ENCODE results near the gene KASH5. TPM values are rescaled to one million over a fixed set of nuclear protein-coding genes. Genes with fewer than 3 reads are reported as not detected.

The KASH5 gene, protein sequence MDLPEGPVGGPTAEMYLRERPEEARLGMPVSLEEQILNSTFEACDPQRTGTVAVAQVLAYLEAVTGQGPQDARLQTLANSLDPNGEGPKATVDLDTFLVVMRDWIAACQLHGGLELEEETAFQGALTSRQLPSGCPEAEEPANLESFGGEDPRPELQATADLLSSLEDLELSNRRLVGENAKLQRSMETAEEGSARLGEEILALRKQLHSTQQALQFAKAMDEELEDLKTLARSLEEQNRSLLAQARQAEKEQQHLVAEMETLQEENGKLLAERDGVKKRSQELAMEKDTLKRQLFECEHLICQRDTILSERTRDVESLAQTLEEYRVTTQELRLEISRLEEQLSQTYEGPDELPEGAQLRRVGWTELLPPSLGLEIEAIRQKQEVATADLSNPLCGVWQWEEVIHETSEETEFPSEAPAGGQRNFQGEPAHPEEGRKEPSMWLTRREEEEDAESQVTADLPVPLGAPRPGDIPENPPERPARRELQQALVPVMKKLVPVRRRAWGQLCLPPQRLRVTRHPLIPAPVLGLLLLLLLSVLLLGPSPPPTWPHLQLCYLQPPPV
- total RNA-seq = 100 to 1,000 TPM in 1 of 2 donors, 10 to 100 TPM in 1; 72.8 to 102 TPM
- 121 TPM for polyA plus RNA-seq (ENCODE audit: insufficient read depth, low read depth, low replicate concordance)
- long read RNA-seq, donor 1, partial matches to known transcripts = 0 of 1 reads
- long read RNA-seq, donor 1, other reads (novel, unspliced or antisense) = 0 of 1 reads
- long read RNA-seq, donor 2 = 0 reads

DNA sequence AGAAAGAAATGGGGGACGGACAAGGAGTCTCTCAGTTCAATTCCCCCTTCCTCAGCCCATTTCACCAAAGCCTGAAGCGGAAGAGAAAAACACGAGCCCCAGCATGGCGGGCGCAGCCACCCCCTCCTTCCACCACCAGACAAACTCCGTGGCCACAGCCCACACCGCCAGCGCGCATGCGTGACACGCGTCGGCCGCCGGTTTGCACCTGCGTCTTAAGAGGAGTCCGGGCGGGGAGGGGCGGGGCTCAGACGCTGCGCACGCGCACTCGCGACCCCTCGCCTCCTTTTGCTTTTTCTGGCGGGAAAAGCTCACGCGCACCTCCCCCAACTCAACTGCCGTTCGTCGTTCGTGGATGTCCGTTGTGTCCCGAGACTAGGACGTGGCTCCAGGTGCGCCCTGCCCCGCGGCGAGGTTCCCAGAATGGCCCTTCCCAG is at the start of gene KASH5:
Gene KASH5 (plus strand): TSS at position 314 of the 437 bp plus-strand sequence. CDS start 2,635 bp downstream, outside the sequence.
- Histone ChIP-seq H3K27ac (peak within 1 kb of the TSS in 1 of 2 donors; percentile 54), H3K27me3 (no peaks in the 10 kb centered on the region), H3K9me3 (no peaks in the 10 kb centered on the region), H3K36me3 (ENCODE audit: low read depth, missing control alignments) (no peaks in the 10 kb centered on the region), H3K4me3 (peak within 1 kb of the TSS; percentile 27 to 55), H3K4me1 (no peaks in the 10 kb centered on the region)
- 30 to 36% methylated on average over 22 to 40 of the region's 40 CpGs for WGBS, 2 donors
- intact Hi-C loops (cut with DNase I; ENCODE audit: low total_unique reads) = no loop called here
- TF ChIP-seq, protein P1, sequence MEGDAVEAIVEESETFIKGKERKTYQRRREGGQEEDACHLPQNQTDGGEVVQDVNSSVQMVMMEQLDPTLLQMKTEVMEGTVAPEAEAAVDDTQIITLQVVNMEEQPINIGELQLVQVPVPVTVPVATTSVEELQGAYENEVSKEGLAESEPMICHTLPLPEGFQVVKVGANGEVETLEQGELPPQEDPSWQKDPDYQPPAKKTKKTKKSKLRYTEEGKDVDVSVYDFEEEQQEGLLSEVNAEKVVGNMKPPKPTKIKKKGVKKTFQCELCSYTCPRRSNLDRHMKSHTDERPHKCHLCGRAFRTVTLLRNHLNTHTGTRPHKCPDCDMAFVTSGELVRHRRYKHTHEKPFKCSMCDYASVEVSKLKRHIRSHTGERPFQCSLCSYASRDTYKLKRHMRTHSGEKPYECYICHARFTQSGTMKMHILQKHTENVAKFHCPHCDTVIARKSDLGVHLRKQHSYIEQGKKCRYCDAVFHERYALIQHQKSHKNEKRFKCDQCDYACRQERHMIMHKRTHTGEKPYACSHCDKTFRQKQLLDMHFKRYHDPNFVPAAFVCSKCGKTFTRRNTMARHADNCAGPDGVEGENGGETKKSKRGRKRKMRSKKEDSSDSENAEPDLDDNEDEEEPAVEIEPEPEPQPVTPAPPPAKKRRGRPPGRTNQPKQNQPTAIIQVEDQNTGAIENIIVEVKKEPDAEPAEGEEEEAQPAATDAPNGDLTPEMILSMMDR (IDR thresholded peaks at IDR 0.05) = no peak
- TF ChIP-seq POLR2A (IDR thresholded peaks at IDR 0.05) = no peak
- peak; percentile 85 for DNase-seq

DNA sequence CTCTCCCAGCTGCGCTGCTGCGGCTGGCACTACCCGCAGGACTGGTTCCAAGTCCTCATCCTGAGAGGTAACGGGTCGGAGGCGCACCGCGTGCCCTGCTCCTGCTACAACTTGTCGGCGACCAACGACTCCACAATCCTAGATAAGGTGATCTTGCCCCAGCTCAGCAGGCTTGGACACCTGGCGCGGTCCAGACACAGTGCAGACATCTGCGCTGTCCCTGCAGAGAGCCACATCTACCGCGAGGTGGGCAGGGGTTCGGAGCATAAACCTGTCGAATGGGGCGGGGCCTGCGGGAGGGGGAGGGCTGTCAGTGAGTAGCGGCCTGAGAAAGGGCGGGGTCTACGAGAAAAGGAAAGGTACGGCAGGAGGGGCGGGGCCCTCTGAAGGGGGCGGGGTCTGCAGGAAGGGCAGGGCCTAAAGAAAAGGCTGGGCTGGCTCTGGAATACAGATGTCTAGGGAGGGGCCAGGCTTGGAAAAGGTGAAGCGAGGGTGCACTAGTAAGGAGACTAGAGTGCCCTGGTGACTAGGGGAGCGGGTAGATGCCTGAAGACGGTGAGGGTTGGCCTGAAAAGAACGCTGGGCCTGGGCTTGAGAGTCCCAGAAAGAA is 49.3 kb upstream of the KASH5 start:
- peak; percentile 80 for DNase-seq
- Histone ChIP-seq H3K27ac (no peak overlapping the region), H3K36me3 (ENCODE audit: low read depth, missing control alignments) (no peaks in the 10 kb centered on the region), H3K4me3 (peak overlapping the region; percentile 39 to 45), H3K9me3 (no peaks in the 10 kb centered on the region), H3K27me3 (no peaks in the 10 kb centered on the region), H3K4me1 (peaks cover 8% of the 10 kb centered on the region)
- intact Hi-C loops (cut with DNase I; ENCODE audit: low total_unique reads) = no loop called here
- 8 to 12% methylated on average over 26 to 30 of the region's 30 CpGs for WGBS, 2 donors
- TF ChIP-seq POLR2A (IDR thresholded peaks at IDR 0.05) = no peak
- TF ChIP-seq, protein P1 (IDR thresholded peaks at IDR 0.05) = no peak

DNA sequence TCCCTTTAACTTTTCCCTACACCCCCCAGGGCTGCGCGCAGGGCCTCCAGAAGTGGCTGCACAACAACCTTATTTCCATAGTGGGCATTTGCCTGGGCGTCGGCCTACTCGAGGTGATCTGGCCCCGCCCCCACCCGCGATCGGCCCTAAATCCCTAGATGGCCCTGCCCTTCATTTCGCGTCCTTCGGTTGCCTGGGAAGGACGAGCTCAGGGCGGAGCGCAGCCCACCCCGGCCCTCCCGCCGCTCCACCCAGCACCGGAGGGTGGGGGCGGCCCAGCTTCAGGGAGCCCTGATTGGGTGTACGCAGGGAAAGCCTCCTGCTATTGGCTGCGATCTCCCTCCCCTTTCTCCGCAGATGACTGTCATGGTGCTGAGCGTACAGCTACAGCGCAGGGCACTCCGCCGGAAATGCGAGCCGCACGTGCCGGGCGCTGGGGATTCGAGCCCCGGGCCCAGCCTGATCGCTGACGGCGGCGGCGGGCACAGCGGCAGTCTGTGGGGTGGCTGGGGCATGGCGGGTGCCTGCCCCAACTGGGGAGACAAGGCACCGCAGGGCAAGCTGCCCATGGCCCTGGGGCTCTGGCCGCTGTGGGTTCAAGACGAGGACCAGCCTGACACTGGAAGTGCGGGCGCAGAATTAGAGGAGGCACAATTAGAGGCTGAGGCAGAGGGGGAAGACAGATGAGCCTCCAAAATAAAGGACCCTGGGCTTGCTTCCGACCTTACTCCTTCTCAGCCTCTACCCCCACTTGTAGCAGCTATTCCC is 48.6 kb upstream of the KASH5 start:
- intact Hi-C loops (cut with DNase I; ENCODE audit: low total_unique reads) = no loop called here
- H3K4me1 ChIP-seq = peaks cover 8% of the 10 kb centered on the region
- TF ChIP-seq, protein P1 (IDR thresholded peaks at IDR 0.05) = no peak
- no peak for TF ChIP-seq POLR2A (IDR thresholded peaks at IDR 0.05)
- 9 to 20% methylated on average over 20 to 47 of the region's 47 CpGs for WGBS, 2 donors
- peak overlapping the region; percentile 28 to 73 for H3K27ac ChIP-seq
- peak; percentile 81 for DNase-seq
- H3K36me3 ChIP-seq (ENCODE audit: low read depth, missing control alignments) = no peaks in the 10 kb centered on the region
- no peaks in the 10 kb centered on the region for H3K9me3 ChIP-seq
- peak overlapping the region; percentile 39 to 45 for H3K4me3 ChIP-seq
- no peaks in the 10 kb centered on the region for H3K27me3 ChIP-seq

DNA sequence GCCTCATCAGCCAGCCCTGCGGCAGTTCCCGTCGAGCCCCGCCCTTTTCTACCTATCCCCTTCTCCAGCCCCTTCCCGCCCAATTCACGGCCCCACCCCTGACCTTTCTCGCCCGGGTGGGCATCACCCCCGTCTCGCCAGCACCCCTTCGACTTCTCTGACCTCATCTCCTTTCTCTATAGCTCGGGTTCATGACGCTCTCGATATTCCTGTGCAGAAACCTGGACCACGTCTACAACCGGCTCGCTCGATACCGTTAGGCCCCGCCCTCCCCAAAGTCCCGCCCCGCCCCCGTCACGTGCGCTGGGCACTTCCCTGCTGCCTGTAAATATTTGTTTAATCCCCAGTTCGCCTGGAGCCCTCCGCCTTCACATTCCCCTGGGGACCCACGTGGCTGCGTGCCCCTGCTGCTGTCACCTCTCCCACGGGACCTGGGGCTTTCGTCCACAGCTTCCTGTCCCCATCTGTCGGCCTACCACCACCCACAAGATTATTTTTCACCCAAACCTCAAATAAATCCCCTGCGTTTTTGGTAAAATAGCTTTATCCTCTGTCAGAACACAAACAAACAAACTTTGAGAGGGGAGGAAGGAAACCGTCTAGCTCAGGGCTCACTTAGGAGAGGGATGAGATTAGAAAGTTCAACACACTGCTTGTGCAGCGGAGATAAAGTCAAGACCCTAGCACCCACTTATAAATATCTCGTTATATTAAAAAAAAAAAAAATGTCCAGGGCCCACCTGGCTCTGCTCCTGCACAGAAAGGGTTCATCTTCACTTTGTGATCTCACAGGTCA is 47.8 kb upstream of the KASH5 start:
- TF ChIP-seq POLR2A (IDR thresholded peaks at IDR 0.05) = no peak
- TF ChIP-seq, protein P1 (IDR thresholded peaks at IDR 0.05) = no peak
- H3K4me3 ChIP-seq = peak overlapping the region; percentile 39 to 45
- no peaks in the 10 kb centered on the region for H3K36me3 ChIP-seq (ENCODE audit: low read depth, missing control alignments)
- H3K27ac ChIP-seq = peak overlapping the region in 1 of 2 donors; percentile 73
- WGBS, 2 donors = 22 to 24% methylated on average over 36 of the region's 36 CpGs
- H3K27me3 ChIP-seq = no peaks in the 10 kb centered on the region
- no peaks in the 10 kb centered on the region for H3K9me3 ChIP-seq
- intact Hi-C loops (cut with DNase I; ENCODE audit: low total_unique reads) = no loop called here
- peak; percentile 58 for DNase-seq
- peaks cover 8% of the 10 kb centered on the region for H3K4me1 ChIP-seq

Measured in testis (tissue), 5 donors.